Fibroblast of lung (primary cell): ENCODE data around the gene PPP1R1B.

Experiments used
- EZH2 ChIP-seq: IDR thresholded peaks from 2 replicates; pipeline ENCODE4 v1.5.1; 2012; ENCODE audit warnings: low read length, control low read depth, mild to moderate bottlenecking; ENCODE audit errors: missing control alignments
- TF ChIP-seq, protein P1 (sequence below), 2 donors: IDR thresholded peaks in 1 of 2; conservative IDR thresholded peaks in 1 of 2; 1 replicate in 1 of 2; 2 replicates in 1 of 2; pipeline ENCODE4 v1.5.1; 2011 to 2012; ENCODE audit warnings: low read length in 2 of 2, control low read depth in 1 of 2, inconsistent platforms in 1 of 2, low read depth in 1 of 2, mild to moderate bottlenecking in 1 of 2

DNA sequence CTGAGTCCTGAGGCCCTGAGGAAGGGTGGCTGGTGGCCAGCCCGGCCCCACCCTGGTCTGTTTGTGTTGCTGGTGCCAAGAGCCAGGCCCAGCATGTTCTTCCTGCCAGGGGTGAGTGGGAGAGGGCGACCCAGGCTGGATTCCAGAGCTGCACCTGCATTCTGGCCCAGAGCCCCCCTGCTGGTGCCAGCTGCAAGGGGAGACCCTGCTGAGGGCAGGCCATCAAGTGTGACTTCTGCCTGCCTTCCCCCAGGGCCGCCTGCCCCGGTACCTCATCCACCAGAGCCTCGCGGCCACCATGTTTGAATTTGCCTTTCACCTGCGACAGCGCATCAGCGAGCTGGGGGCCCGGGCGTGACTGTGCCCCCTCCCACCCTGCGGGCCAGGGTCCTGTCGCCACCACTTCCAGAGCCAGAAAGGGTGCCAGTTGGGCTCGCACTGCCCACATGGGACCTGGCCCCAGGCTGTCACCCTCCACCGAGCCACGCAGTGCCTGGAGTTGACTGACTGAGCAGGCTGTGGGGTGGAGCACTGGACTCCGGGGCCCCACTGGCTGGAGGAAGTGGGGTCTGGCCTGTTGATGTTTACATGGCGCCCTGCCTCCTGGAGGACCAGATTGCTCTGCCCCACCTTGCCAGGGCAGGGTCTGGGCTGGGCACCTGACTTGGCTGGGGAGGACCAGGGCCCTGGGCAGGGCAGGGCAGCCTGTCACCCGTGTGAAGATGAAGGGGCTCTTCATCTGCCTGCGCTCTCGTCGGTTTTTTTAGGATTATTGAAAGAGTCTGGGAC, 36.0 kb downstream of the PPP1R1B start:
- TF ChIP-seq, protein P1, sequence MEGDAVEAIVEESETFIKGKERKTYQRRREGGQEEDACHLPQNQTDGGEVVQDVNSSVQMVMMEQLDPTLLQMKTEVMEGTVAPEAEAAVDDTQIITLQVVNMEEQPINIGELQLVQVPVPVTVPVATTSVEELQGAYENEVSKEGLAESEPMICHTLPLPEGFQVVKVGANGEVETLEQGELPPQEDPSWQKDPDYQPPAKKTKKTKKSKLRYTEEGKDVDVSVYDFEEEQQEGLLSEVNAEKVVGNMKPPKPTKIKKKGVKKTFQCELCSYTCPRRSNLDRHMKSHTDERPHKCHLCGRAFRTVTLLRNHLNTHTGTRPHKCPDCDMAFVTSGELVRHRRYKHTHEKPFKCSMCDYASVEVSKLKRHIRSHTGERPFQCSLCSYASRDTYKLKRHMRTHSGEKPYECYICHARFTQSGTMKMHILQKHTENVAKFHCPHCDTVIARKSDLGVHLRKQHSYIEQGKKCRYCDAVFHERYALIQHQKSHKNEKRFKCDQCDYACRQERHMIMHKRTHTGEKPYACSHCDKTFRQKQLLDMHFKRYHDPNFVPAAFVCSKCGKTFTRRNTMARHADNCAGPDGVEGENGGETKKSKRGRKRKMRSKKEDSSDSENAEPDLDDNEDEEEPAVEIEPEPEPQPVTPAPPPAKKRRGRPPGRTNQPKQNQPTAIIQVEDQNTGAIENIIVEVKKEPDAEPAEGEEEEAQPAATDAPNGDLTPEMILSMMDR (conservative IDR thresholded peaks at IDR 0.05 in 1 of 2, IDR thresholded peaks at IDR 0.05 in 1 of 2; ENCODE audit: low read depth in 1 of 2, low read length in 2 of 2), result no peak
- TF ChIP-seq EZH2, result no peak
